Esophagus squamous epithelium (tissue), 4 donors: Measurements from ENCODE around the gene SDF2L1.
"Not testable (repeated sequence)": the region's sequence is repeated elsewhere in the genome, so short reads cannot be mapped to it uniquely, and the experiment has no call there.

ENCODE experiments used
- POLR2A ChIP-seq, 4 donors: fragments of 450-650 bp; IDR thresholded peaks; one replicate each; pipeline ENCODE4 v1.6.1; 2017; ENCODE audit warnings: antibody characterized with exemption in 4 of 4, mild to moderate bottlenecking in 4 of 4, moderate library complexity in 3 of 4
- TF ChIP-seq, protein P1 (sequence below), 6 experiments: fragments of 450-650 bp in 4 of 6; fragments of 200-600 bp in 2 of 6; sonication (generic) in 2 of 6; IDR thresholded peaks; one replicate each; pipeline ENCODE4 v1.5.1; 2016 to 2019; ENCODE audit warnings: antibody characterized with exemption in 6 of 6, mild to moderate bottlenecking in 4 of 6, moderate library complexity in 4 of 6

DNA sequence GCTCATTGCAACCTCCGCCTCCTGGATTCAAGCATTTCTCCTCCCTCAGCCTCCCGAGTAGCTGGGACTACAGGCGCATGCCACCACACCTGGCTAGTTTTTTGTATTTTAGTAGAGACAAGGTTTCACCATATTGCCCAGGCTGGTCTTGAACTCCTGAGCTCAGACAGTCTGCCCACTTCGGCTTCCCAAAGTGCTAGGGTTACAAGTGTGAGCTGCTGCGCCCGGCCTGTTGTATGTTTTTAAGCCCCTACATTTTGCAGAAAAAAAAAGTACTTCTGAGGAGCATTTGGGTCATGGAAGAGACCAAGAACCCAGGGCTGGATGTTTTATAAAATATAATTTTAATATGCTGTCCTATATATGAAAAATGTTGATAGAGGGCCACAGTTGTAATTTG, 24.8 kb upstream of the SDF2L1 start:
- not testable (repeated sequence) for TF ChIP-seq POLR2A (IDR thresholded peaks at IDR 0.05)
- TF ChIP-seq, protein P1, sequence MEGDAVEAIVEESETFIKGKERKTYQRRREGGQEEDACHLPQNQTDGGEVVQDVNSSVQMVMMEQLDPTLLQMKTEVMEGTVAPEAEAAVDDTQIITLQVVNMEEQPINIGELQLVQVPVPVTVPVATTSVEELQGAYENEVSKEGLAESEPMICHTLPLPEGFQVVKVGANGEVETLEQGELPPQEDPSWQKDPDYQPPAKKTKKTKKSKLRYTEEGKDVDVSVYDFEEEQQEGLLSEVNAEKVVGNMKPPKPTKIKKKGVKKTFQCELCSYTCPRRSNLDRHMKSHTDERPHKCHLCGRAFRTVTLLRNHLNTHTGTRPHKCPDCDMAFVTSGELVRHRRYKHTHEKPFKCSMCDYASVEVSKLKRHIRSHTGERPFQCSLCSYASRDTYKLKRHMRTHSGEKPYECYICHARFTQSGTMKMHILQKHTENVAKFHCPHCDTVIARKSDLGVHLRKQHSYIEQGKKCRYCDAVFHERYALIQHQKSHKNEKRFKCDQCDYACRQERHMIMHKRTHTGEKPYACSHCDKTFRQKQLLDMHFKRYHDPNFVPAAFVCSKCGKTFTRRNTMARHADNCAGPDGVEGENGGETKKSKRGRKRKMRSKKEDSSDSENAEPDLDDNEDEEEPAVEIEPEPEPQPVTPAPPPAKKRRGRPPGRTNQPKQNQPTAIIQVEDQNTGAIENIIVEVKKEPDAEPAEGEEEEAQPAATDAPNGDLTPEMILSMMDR (IDR thresholded peaks at IDR 0.05): not testable (repeated sequence)
